GM12878 (cell line): ENCODE measurements around the gene RPS6KC1. TPM values are rescaled to one million over a fixed set of nuclear protein-coding genes. Genes with fewer than 3 reads are reported as not detected.

Experiments used
- BCLAF1 ChIP-seq: fragments of 450-650 bp; IDR thresholded peaks from 2 replicates; pipeline ENCODE4 v1.6.1; 2017; ENCODE audit warnings: antibody characterized with exemption, mild to moderate bottlenecking, moderate library complexity
- CHD1 ChIP-seq: IDR thresholded peaks from 2 replicates; pipeline ENCODE4 v1.6.1; 2012; ENCODE audit warnings: low read depth, low read length, improper control_type of control experiment
- HCFC1 ChIP-seq: fragments of 150-350 bp; IDR thresholded peaks from 2 replicates; pipeline ENCODE4 v1.6.1; 2014; ENCODE audit warnings: low read length
- IRF4 ChIP-seq: IDR thresholded peaks from 2 replicates; pipeline ENCODE4 v1.6.1; 2011; ENCODE audit warnings: low read depth, low read length
- MTA3 ChIP-seq: IDR thresholded peaks from 2 replicates; pipeline ENCODE4 v1.6.1; 2012; ENCODE audit warnings: low read length, inconsistent platforms, borderline replicate concordance
- NR2C2 ChIP-seq: IDR thresholded peaks from 2 replicates; pipeline ENCODE4 v1.6.1; 2011; ENCODE audit warnings: borderline replicate concordance, low read depth; ENCODE audit not compliant: control insufficient read depth, insufficient read length
- PKNOX1 ChIP-seq: fragments of 450-650 bp; IDR thresholded peaks from 2 replicates; pipeline ENCODE4 v1.6.1; 2016; ENCODE audit warnings: mild to moderate bottlenecking
- POLR2AphosphoS5 ChIP-seq: IDR thresholded peaks from 2 replicates; pipeline ENCODE4 v1.6.1; 2011; ENCODE audit warnings: mild to moderate bottlenecking, low read length, inconsistent platforms
- PRDM15 ChIP-seq: fragments of 450-650 bp; formaldehyde crosslinking; IDR thresholded peaks from 2 replicates; pipeline ENCODE4 v1.4.0; 2020; ENCODE audit warnings: mild to moderate bottlenecking, moderate library complexity
- SIX5 ChIP-seq: IDR thresholded peaks from 2 replicates; pipeline ENCODE4 v1.6.1; 2011; ENCODE audit warnings: mild to moderate bottlenecking, low read depth, low read length, moderate library complexity; ENCODE audit not compliant: severe bottlenecking
- SKIL ChIP-seq: fragments of 450-650 bp; IDR thresholded peaks from 2 replicates; pipeline ENCODE4 v1.6.1; 2017; ENCODE audit warnings: mild to moderate bottlenecking, low read depth, inconsistent platforms; ENCODE audit not compliant: poor library complexity, severe bottlenecking
- SMAD1 ChIP-seq: fragments of 450-650 bp; IDR thresholded peaks from 2 replicates; pipeline ENCODE4 v1.6.1; 2018; ENCODE audit warnings: mild to moderate bottlenecking, low read depth; ENCODE audit not compliant: partially characterized antibody
- SPI1 ChIP-seq: IDR thresholded peaks from 2 replicates; pipeline ENCODE4 v1.6.1; 2011; ENCODE audit warnings: low read depth, mild to moderate bottlenecking, low read length, moderate library complexity, borderline replicate concordance; ENCODE audit not compliant: insufficient read depth
- SREBF2 ChIP-seq: IDR thresholded peaks from 2 replicates; pipeline ENCODE4 v1.6.1; 2012; ENCODE audit warnings: mild to moderate bottlenecking, low read length
- TCF3 ChIP-seq: IDR thresholded peaks from 2 replicates; pipeline ENCODE4 v1.6.1; 2012; ENCODE audit warnings: low read depth, mild to moderate bottlenecking, low read length, borderline replicate concordance; ENCODE audit not compliant: insufficient read depth
- ZBED1 ChIP-seq: IDR thresholded peaks from 2 replicates; pipeline ENCODE4 v1.6.1; 2016; ENCODE audit warnings: borderline replicate concordance
- ZBTB4 ChIP-seq: fragments of 450-650 bp; formaldehyde crosslinking; IDR thresholded peaks from 2 replicates; pipeline ENCODE4 v1.4.0; 2022; ENCODE audit warnings: mild to moderate bottlenecking, moderate library complexity
- ZSCAN29 ChIP-seq: fragments of 450-650 bp; IDR thresholded peaks from 2 replicates; pipeline ENCODE4 v1.6.1; 2017; ENCODE audit warnings: mild to moderate bottlenecking, moderate library complexity
- polyA plus RNA-seq, 11 experiments: library from polyadenylated mRNA; depleted of rRNA in 4 of 11; unstranded in 6 of 11; stranded (reverse) in 5 of 11; fragments of >200 nt; fragmentation: Nextera tagmentation in 4 of 11; fragmentation: Illumina TruSeq in 1 of 11; extraction: Ambion mirVana in 4 of 11; extraction: Trizol in 1 of 11; gene quantifications; 1 replicate in 1 of 11; 2 replicates in 10 of 11; pipeline versions ENCODE4 v1.2.1 to v1.2.3, GENCODE V29; 2011 to 2016; ENCODE audit warnings: inconsistent platforms in 2 of 11, missing spikeins in 2 of 11, low read depth in 1 of 11
- total RNA-seq, 4 experiments: library from RNA; depleted of rRNA in 3 of 4; stranded (reverse); fragments of >200 nt in 3 of 4; fragmentation: Illumina TruSeq in 1 of 4; extraction: Trizol in 1 of 4; gene quantifications; 2 replicates each; pipeline versions ENCODE4 v1.2.1 to v1.2.3, GENCODE V29; 2013 to 2021

The RPS6KC1 gene
- total and polyA plus RNA-seq, 10 of the 15 experiments (the other 5 are each of a cell fraction or from before 2014, with no cell fraction given), result 2.9 to 17.3 (median 12.2) TPM

GRCh38 chr1:213070406-213070805, 19.4 kb downstream of the RPS6KC1 start (continued):
- TF ChIP-seq PRDM15 (CRISPR knock-in tag) (no peak), BCLAF1 (no peak), NR2C2 (no peak), ZBTB4 (CRISPR knock-in tag) (no peak), SIX5 (peak; percentile 21), SPI1 (no peak), POLR2AphosphoS5 (no peak), ZSCAN29 (no peak), IRF4 (0 out of 2 replicates have a peak, but pooled peaks have one; percentile 15), SREBF2 (no peak), HCFC1 (no peak), TCF3 (no peak), MTA3 (no peak), PKNOX1 (peak; percentile 89), CHD1 (no peak), SKIL (no peak), ZBED1 (0 out of 2 replicates have a peak, but pooled peaks have one; percentile 48), SMAD1 (no peak)
